OCI-LY1 (cell line): Measurements from ENCODE around the gene GPR160.
A peak's percentile ranks its signal among the peaks of the same experiment; 100 is the strongest.

Experiments used
- H2AFZ ChIP-seq: fragments of 200-600 bp; sonication (generic), shearing (Covaris generic); 2 replicates; pipeline ENCODE4 v1.6.0; 2014; ENCODE audit warnings: antibody characterized with exemption, mild to moderate bottlenecking, low read length
- H3F3A ChIP-seq: fragments of 200-600 bp; sonication (generic), shearing (Covaris generic); 2 replicates; pipeline ENCODE4 v1.6.0; 2014; ENCODE audit warnings: mild to moderate bottlenecking, antibody characterized with exemption, low read length, moderate library complexity; ENCODE audit not compliant: insufficient read depth
- H3K27ac ChIP-seq: fragments of 200-600 bp; sonication (generic); 2 replicates; pipeline ENCODE4 v1.5.1; 2014; ENCODE audit warnings: low read length, mixed run types, mild to moderate bottlenecking, low read depth; ENCODE audit not compliant: poor library complexity, severe bottlenecking
- H3K27me3 ChIP-seq: fragments of 200-600 bp; sonication (generic); 2 replicates; pipeline ENCODE4 v1.6.0; 2014; ENCODE audit warnings: antibody characterized with exemption, mild to moderate bottlenecking, low read length, moderate library complexity; ENCODE audit not compliant: insufficient read depth
- H3K36me3 ChIP-seq: fragments of 200-600 bp; sonication (generic); 2 replicates; pipeline ENCODE4 v1.6.1; 2014; ENCODE audit warnings: mild to moderate bottlenecking, antibody characterized with exemption, low read length, moderate library complexity, mixed read lengths; ENCODE audit not compliant: insufficient read depth
- H3K4me1 ChIP-seq: fragments of 200-600 bp; sonication (generic); 2 replicates; pipeline ENCODE4 v1.5.1; 2014; ENCODE audit warnings: mild to moderate bottlenecking, low read length, moderate library complexity; ENCODE audit not compliant: insufficient read depth, severe bottlenecking
- H3K4me2 ChIP-seq: fragments of 200-600 bp; sonication (generic), shearing (Covaris generic); 2 replicates; pipeline ENCODE4 v1.6.1; 2014; ENCODE audit warnings: low read length
- H3K4me3 ChIP-seq: fragments of 200-600 bp; sonication (generic); 2 replicates; pipeline ENCODE4 v1.5.1; 2014; ENCODE audit warnings: low read length, low read depth, mild to moderate bottlenecking, mixed read lengths; ENCODE audit not compliant: poor library complexity, severe bottlenecking
- H3K79me2 ChIP-seq: fragments of 200-600 bp; shearing (Covaris generic); 2 replicates; pipeline ENCODE4 v1.6.1; 2016; ENCODE audit warnings: mixed run types, low read length, mixed read lengths; ENCODE audit not compliant: insufficient read depth
- H3K9ac ChIP-seq: fragments of 200-600 bp; sonication (generic), shearing (Covaris generic); 2 replicates; pipeline ENCODE4 v1.6.1; 2014; ENCODE audit warnings: mild to moderate bottlenecking, low read length, mixed read lengths
- H3K9me2 ChIP-seq: fragments of 200-600 bp; sonication (generic), shearing (Covaris generic); 2 replicates; pipeline ENCODE4 v1.6.1; 2014; ENCODE audit warnings: low read depth, mild to moderate bottlenecking, low read length, mixed read lengths
- H3K9me3 ChIP-seq: fragments of 200-600 bp; shearing (Covaris generic); 2 replicates; pipeline ENCODE4 v1.6.1; 2014; ENCODE audit warnings: low read length, mixed read lengths
- H4K20me1 ChIP-seq: fragments of 200-600 bp; sonication (generic), shearing (Covaris generic); 2 replicates; pipeline ENCODE4 v1.6.0; 2016; ENCODE audit warnings: mild to moderate bottlenecking, low read length; ENCODE audit not compliant: insufficient read depth
- EZH2 ChIP-seq: fragments of 200-600 bp; sonication (generic), shearing (Covaris generic); IDR thresholded peaks from 2 replicates; pipeline ENCODE4 v1.8.0; 2017; ENCODE audit warnings: borderline replicate concordance, mixed run types, mild to moderate bottlenecking, antibody characterized with exemption, low read length, moderate library complexity, mixed read lengths
- TF ChIP-seq, protein P1 (sequence below): fragments of 200-600 bp; sonication (generic), shearing (Covaris generic); IDR thresholded peaks from 2 replicates; pipeline ENCODE4 v1.5.1; 2017; ENCODE audit warnings: mild to moderate bottlenecking, antibody characterized with exemption, low read length, moderate library complexity, mixed read lengths

Gene GPR160

GRCh38 chr3:170117134-170117533 lies 79.3 kb downstream of the GPR160 start:
- no peak overlapping the region for H3K27ac ChIP-seq
- no peak for TF ChIP-seq EZH2
- TF ChIP-seq, protein P1, sequence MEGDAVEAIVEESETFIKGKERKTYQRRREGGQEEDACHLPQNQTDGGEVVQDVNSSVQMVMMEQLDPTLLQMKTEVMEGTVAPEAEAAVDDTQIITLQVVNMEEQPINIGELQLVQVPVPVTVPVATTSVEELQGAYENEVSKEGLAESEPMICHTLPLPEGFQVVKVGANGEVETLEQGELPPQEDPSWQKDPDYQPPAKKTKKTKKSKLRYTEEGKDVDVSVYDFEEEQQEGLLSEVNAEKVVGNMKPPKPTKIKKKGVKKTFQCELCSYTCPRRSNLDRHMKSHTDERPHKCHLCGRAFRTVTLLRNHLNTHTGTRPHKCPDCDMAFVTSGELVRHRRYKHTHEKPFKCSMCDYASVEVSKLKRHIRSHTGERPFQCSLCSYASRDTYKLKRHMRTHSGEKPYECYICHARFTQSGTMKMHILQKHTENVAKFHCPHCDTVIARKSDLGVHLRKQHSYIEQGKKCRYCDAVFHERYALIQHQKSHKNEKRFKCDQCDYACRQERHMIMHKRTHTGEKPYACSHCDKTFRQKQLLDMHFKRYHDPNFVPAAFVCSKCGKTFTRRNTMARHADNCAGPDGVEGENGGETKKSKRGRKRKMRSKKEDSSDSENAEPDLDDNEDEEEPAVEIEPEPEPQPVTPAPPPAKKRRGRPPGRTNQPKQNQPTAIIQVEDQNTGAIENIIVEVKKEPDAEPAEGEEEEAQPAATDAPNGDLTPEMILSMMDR = no peak
- peaks cover 91% of the 10 kb centered on the region for H3K36me3 ChIP-seq
- no peaks in the 10 kb centered on the region for H3K9me3 ChIP-seq
- H4K20me1 ChIP-seq = no peaks in the 10 kb centered on the region
- no peaks in the 10 kb centered on the region for H3K9me2 ChIP-seq
- no peak overlapping the region for H2AFZ ChIP-seq
- no peak overlapping the region for H3K4me2 ChIP-seq
- H3K4me3 ChIP-seq = no peak overlapping the region
- no peak overlapping the region for H3K9ac ChIP-seq
- H3K27me3 ChIP-seq = no peaks in the 10 kb centered on the region
- H3F3A ChIP-seq = no peaks in the 10 kb centered on the region
- no peaks in the 10 kb centered on the region for H3K79me2 ChIP-seq
- no peaks in the 10 kb centered on the region for H3K4me1 ChIP-seq

GRCh38 chr3:170128259-170128976 lies 90.6 kb downstream of the GPR160 start:
- no peak for TF ChIP-seq EZH2
- TF ChIP-seq, protein P1 = no peak
- Histone ChIP-seq H3K27ac (peak overlapping the region; percentile 75), H4K20me1 (no peaks in the 10 kb centered on the region), H3K4me2 (peak overlapping the region; percentile 16), H2AFZ (no peak overlapping the region), H3K79me2 (peaks cover 9% of the 10 kb centered on the region; the same call in 1 of the 2 replicates), H3K9ac (no peak overlapping the region; the same call in 1 of the 2 replicates), H3K4me1 (peaks cover 27% of the 10 kb centered on the region), H3K4me3 (peak overlapping the region; percentile 20), H3F3A (peaks cover 12% of the 10 kb centered on the region), H3K36me3 (peaks cover 68% of the 10 kb centered on the region), H3K9me2 (no peaks in the 10 kb centered on the region), H3K27me3 (no peaks in the 10 kb centered on the region), H3K9me3 (peaks cover 6% of the 10 kb centered on the region; the same call in 1 of the 2 replicates)

DNA sequence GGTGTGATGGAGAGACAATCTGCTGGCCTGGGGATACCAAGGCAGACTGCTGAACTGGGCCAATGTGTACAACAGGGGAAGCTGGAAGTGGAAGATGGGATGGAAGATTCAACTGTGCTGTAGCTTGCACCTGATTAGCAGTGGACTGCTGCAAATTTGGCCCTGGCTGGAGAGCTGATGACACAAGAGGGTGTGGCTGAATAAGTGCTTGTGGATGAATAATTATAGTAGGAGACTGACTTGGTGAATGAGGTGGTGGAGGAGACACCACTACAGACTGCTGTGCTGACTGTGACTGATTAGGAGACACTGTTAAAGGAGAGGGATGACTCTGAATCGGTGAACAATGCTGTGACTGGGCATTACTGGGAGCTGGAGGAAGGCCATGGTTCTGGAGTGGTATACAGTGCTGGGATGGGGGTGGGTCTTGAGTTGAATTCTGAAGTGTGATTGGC lies 91.2 kb downstream of the GPR160 start:
- no peaks in the 10 kb centered on the region for H4K20me1 ChIP-seq
- H3K79me2 ChIP-seq = peaks cover 9% of the 10 kb centered on the region; the same call in 1 of the 2 replicates
- H3K36me3 ChIP-seq = peaks cover 74% of the 10 kb centered on the region
- peaks cover 8% of the 10 kb centered on the region; the same call in 1 of the 2 replicates for H3K9me3 ChIP-seq
- no peak overlapping the region for H3K4me3 ChIP-seq
- peaks cover 27% of the 10 kb centered on the region for H3K4me1 ChIP-seq
- H3K27ac ChIP-seq = peak overlapping the region; percentile 75
- H3K4me2 ChIP-seq = peak overlapping the region; percentile 16
- TF ChIP-seq, protein P1 = no peak
- no peak for TF ChIP-seq EZH2
- H3K9ac ChIP-seq = no peak overlapping the region
- no peaks in the 10 kb centered on the region for H3K27me3 ChIP-seq
- H3F3A ChIP-seq = peaks cover 12% of the 10 kb centered on the region
- no peaks in the 10 kb centered on the region for H3K9me2 ChIP-seq
- no peak overlapping the region for H2AFZ ChIP-seq
